ENCODE measurements around the gene IL21R. TPM values are rescaled to one million over a fixed set of nuclear protein-coding genes. Genes with fewer than 3 reads are reported as not detected.

Gene IL21R
- total and polyA plus RNA-seq, 9 of the 15 experiments (the other 6 are each of a cell fraction or from before 2014, with no cell fraction given), result 0.04 to 0.34 (median 0.18) TPM; not detected in 1

DNA sequence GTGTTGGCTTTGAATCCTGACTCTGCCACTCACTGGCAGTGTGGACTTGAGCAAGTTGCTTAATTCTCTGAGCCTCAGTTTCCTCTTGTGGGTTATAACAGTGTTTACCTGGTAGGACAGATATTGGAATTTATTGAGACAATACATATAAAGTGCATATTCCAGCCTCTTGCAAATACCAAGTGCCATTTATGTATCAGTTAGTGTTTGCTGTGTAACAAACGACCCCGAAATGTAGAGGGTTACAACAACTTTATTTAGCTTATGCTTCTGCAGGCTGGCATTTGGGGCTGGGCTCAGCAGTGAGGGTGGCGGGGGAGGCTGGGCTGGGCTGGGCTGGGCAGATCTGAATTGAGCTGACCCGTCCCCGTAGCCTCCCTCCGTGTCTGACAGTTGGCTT, 42.4 kb upstream of the IL21R start:
- ATAC-seq (no peak), FAIRE-seq (no peak), DNase-seq (ENCODE audit: extremely low read depth in 1 of 4, low spot score in 3 of 4) (no peak)
- ChIA-PET CTCF (ENCODE audit: low intra/inter-chr PET ratio) (no interaction called here), POLR2A (interaction anchor here (0.7 kb wide), 1 partner anchor 901 kb away, joined by 3 read pairs; no protein-coding TSS in a partner anchor)
- Histone ChIP-seq H2AFZ (ENCODE audit: low read depth, low read length) (no peak overlapping the region), H3K9me1 (ENCODE audit: control insufficient read depth, insufficient read depth, low read length) (no peaks in the 10 kb centered on the region), H3K9ac (ENCODE audit: insufficient read depth in 1 of 2, low read depth in 2 of 2, low read length in 2 of 2) (no peak overlapping the region), H3K4me3 (no peak overlapping the region), H3K36me3 (ENCODE audit: control insufficient read depth, insufficient read depth, low read length) (no peaks in the 10 kb centered on the region), H3K4me2 (ENCODE audit: insufficient read depth, low read length) (no peak overlapping the region), H4K20me1 (replicated peaks; ENCODE audit: control insufficient read depth, insufficient read depth, low read length) (no peaks in the 10 kb centered on the region), H3K4me1 (replicated peaks in 1 of 2; ENCODE audit: control insufficient read depth in 2 of 2, insufficient read depth in 2 of 2, low read length in 2 of 2) (peaks cover 0 to 4% of the 10 kb centered on the region in 2 experiments; a peak in 2 of 5 replicates), H3K27ac (ENCODE audit: extremely low read depth, low read depth, low read length) (no peak overlapping the region), H3K27me3 (ENCODE audit: control insufficient read depth in 2 of 2, insufficient read depth in 2 of 2, low read length in 2 of 2) (peaks cover 0 to 10% of the 10 kb centered on the region in 2 experiments; a peak in 3 of 5 replicates), H3K79me2 (ENCODE audit: control insufficient read depth, insufficient read depth, low read length) (no peaks in the 10 kb centered on the region), H3K9me3 (replicated peaks; ENCODE audit: control insufficient read depth, insufficient read depth, low read depth, low read length) (no peaks in the 10 kb centered on the region; the same call in 1 of the 2 replicates)
- peak; percentile 69; the same call in 1 of the 2 replicates for TF ChIP-seq BCOR (IDR thresholded peaks at IDR 0.05)
- peak; percentile 70 for TF ChIP-seq RBM25 (IDR thresholded peaks at IDR 0.05; ENCODE audit: low read depth, low read length, severe bottlenecking)
- TF ChIP-seq, protein P1, sequence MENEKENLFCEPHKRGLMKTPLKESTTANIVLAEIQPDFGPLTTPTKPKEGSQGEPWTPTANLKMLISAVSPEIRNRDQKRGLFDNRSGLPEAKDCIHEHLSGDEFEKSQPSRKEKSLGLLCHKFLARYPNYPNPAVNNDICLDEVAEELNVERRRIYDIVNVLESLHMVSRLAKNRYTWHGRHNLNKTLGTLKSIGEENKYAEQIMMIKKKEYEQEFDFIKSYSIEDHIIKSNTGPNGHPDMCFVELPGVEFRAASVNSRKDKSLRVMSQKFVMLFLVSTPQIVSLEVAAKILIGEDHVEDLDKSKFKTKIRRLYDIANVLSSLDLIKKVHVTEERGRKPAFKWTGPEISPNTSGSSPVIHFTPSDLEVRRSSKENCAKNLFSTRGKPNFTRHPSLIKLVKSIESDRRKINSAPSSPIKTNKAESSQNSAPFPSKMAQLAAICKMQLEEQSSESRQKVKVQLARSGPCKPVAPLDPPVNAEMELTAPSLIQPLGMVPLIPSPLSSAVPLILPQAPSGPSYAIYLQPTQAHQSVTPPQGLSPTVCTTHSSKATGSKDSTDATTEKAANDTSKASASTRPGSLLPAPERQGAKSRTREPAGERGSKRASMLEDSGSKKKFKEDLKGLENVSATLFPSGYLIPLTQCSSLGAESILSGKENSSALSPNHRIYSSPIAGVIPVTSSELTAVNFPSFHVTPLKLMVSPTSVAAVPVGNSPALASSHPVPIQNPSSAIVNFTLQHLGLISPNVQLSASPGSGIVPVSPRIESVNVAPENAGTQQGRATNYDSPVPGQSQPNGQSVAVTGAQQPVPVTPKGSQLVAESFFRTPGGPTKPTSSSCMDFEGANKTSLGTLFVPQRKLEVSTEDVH (IDR thresholded peaks at IDR 0.05; ENCODE audit: low read depth, partially characterized antibody), result no peak
- intact Hi-C loops (cut with micrococcal nuclease) (no loop called here), in situ Hi-C loops (cut with MboI) (no loop called here)
- WGBS (ENCODE audit: insufficient coverage, low coverage, missing lambda C conversion rate), result 18% methylated on average over 3 of the region's 6 CpGs
- no TSS peak for BruUV-seq (replicated peaks)
